ENCODE measurements around the gene FOXRED1. TPM values are rescaled to one million over a fixed set of nuclear protein-coding genes. Genes with fewer than 3 reads are reported as not detected.

The FOXRED1 gene
- total RNA-seq, 1 donor from 2014 or later, result 14.8 TPM

GRCh38 chr11:126262216-126262615 is 6.7 kb upstream of the FOXRED1 start:
- no peaks in the 10 kb centered on the region for H3K9me3 ChIP-seq
- intact Hi-C loops (cut with DNase I), result no loop called here
- DNase-seq (no peak), ATAC-seq (no peak)
- no peaks in the 10 kb centered on the region for H3K27me3 ChIP-seq
- no peak overlapping the region for H3K27ac ChIP-seq
- peaks cover 73% of the 10 kb centered on the region for H3K36me3 ChIP-seq
- H3K4me1 ChIP-seq, result peaks cover under 1% of the 10 kb centered on the region
- no peak for TF ChIP-seq CTCF (IDR thresholded peaks at IDR 0.05)
- H3K4me3 ChIP-seq, result no peak overlapping the region

GRCh38 chr11:126263489-126263888 is 5.5 kb upstream of the FOXRED1 start:
- no peak for TF ChIP-seq CTCF (IDR thresholded peaks at IDR 0.05)
- no peaks in the 10 kb centered on the region for H3K9me3 ChIP-seq
- no peaks in the 10 kb centered on the region for H3K27me3 ChIP-seq
- peaks cover 9% of the 10 kb centered on the region for H3K4me1 ChIP-seq
- no peak overlapping the region for H3K4me3 ChIP-seq
- H3K36me3 ChIP-seq, result peaks cover 64% of the 10 kb centered on the region
- ATAC-seq (no peak), DNase-seq (no peak)
- H3K27ac ChIP-seq, result no peak overlapping the region
- intact Hi-C loops (cut with DNase I), result no loop called here

GRCh38 chr11:126265811-126266210 is 3.1 kb upstream of the FOXRED1 start:
- no peak for TF ChIP-seq CTCF (IDR thresholded peaks at IDR 0.05)
- Histone ChIP-seq H3K4me1 (peaks cover 17% of the 10 kb centered on the region), H3K27me3 (no peaks in the 10 kb centered on the region), H3K27ac (no peak overlapping the region), H3K4me3 (no peak overlapping the region), H3K9me3 (no peaks in the 10 kb centered on the region), H3K36me3 (peaks cover 63% of the 10 kb centered on the region)
- intact Hi-C loops (cut with DNase I), result no loop called here
- no peak for DNase-seq
- ATAC-seq, result no peak

- intact Hi-C loops (cut with DNase I), result no loop called here
- no peak for ATAC-seq
These were observed 1.3 kb upstream of the FOXRED1 start for GRCh38 chr11:126267650-126268049.

GRCh38 chr11:126268361-126268707 is 620 bp upstream of the FOXRED1 start:
- H3K27me3 ChIP-seq, result no peaks in the 10 kb centered on the region
- no peak for TF ChIP-seq CTCF (IDR thresholded peaks at IDR 0.05)
- H3K36me3 ChIP-seq, result peaks cover 44% of the 10 kb centered on the region
- H3K4me1 ChIP-seq, result peaks cover 17% of the 10 kb centered on the region
- H3K27ac ChIP-seq, result peak overlapping the region; percentile 96
- no peaks in the 10 kb centered on the region for H3K9me3 ChIP-seq
- ATAC-seq (peak; percentile 35), DNase-seq (peak; percentile 70)
- intact Hi-C loops (cut with DNase I), result no loop called here
- H3K4me3 ChIP-seq, result peak overlapping the region; percentile 93

More at GRCh38 chr11:126267650-126268049, 1.3 kb upstream of the FOXRED1 start:
- H3K27me3 ChIP-seq, result no peaks in the 10 kb centered on the region
- H3K4me3 ChIP-seq, result peak overlapping the region; percentile 93
- H3K9me3 ChIP-seq, result no peaks in the 10 kb centered on the region
- DNase-seq, result no peak
- H3K27ac ChIP-seq, result peak overlapping the region; percentile 96
- H3K4me1 ChIP-seq, result peaks cover 17% of the 10 kb centered on the region
- H3K36me3 ChIP-seq, result peaks cover 49% of the 10 kb centered on the region
- TF ChIP-seq CTCF (IDR thresholded peaks at IDR 0.05), result no peak

GRCh38 chr11:126277322-126277721 is 8.4 kb downstream of the FOXRED1 start:
- Histone ChIP-seq H3K4me3 (no peak overlapping the region), H3K27ac (no peak overlapping the region), H3K4me1 (peaks cover 11% of the 10 kb centered on the region), H3K27me3 (no peaks in the 10 kb centered on the region), H3K9me3 (no peaks in the 10 kb centered on the region), H3K36me3 (peaks cover 18% of the 10 kb centered on the region)
- ATAC-seq (no peak), DNase-seq (no peak)
- intact Hi-C loops (cut with DNase I), result no loop called here
- no peak for TF ChIP-seq CTCF (IDR thresholded peaks at IDR 0.05)
